Cortex of kidney (tissue), 1 donor: ENCODE data around the gene PRRC2A.

Experiments used
- DNase-seq: peaks from one replicate; lab custom pipeline; 2025; lab: John Stamatoyannopoulos, UW

The PRRC2A gene

GRCh38 chr6:31620586-31621319 lies at the start of gene PRRC2A:
PRRC2A (plus strand) TSS chr6:31620715; CDS start chr6:31622790, 2,075 bp downstream.
- DNase-seq, result peak; percentile 35

GRCh38 chr6:31572041-31572911 lies 48.2 kb upstream of the PRRC2A start, which contains the start of gene LTA:
LTA (plus strand) TSS chr6:31572289; CDS start chr6:31572743, 454 bp downstream.
- DNase-seq, result no peak

- no peak for DNase-seq
Measured at GRCh38 chr6:31573239-31574105, 47.0 kb upstream of the PRRC2A start.

GRCh38 chr6:31574106-31575061 lies 46.1 kb upstream of the PRRC2A start:
- DNase-seq, result no peak

- DNase-seq, result no peak
Measured at GRCh38 chr6:31575335-31575901, 45.1 kb upstream of the PRRC2A start, which contains the start of gene TNF. TNF (plus strand) TSS chr6:31575565; CDS start chr6:31575742, 177 bp downstream.

GRCh38 chr6:31575952-31576685 lies 44.4 kb upstream of the PRRC2A start:
- no peak for DNase-seq

- DNase-seq, result no peak
Measured at GRCh38 chr6:31576897-31577578, 43.5 kb upstream of the PRRC2A start.

- DNase-seq, result no peak
Measured at GRCh38 chr6:31577579-31577966, 42.9 kb upstream of the PRRC2A start.

GRCh38 chr6:31578184-31579118 lies 42.1 kb upstream of the PRRC2A start:
- DNase-seq, result no peak

GRCh38 chr6:31579119-31579505 lies 41.4 kb upstream of the PRRC2A start:
- no peak for DNase-seq

GRCh38 chr6:31579546-31580437 lies 40.7 kb upstream of the PRRC2A start:
- no peak for DNase-seq

GRCh38 chr6:31580438-31580740 lies 40.1 kb upstream of the PRRC2A start:
- no peak for DNase-seq

- DNase-seq, result no peak
Measured at GRCh38 chr6:31580807-31581433, 39.6 kb upstream of the PRRC2A start.

- no peak for DNase-seq
Measured at GRCh38 chr6:31581434-31582229, 38.9 kb upstream of the PRRC2A start.

- no peak for DNase-seq
Measured at GRCh38 chr6:31582230-31582643, 38.3 kb upstream of the PRRC2A start, which contains the start of gene LTB. LTB (minus strand) TSS chr6:31582424; CDS start chr6:31582417, 7 bp downstream.

GRCh38 chr6:31585491-31585890 lies 35.0 kb upstream of the PRRC2A start:
- DNase-seq, result no peak
